Brain microvascular endothelial cell (primary cell): ENCODE results near the gene KCNJ15.

ENCODE experiments used
- DNase-seq: peaks from one replicate; pipeline ENCODE4 v3.0.0-alpha.2; 2020
- H3K27ac ChIP-seq: fragments of 250-450 bp; sonication (Bioruptor Pico); 2 replicates; pipeline ENCODE4 v1.5.1; 2020; ENCODE audit warnings: mild to moderate bottlenecking, moderate library complexity
- H3K27me3 ChIP-seq: fragments of 250-450 bp; sonication (Bioruptor Pico); replicated peaks from 2 replicates; pipeline ENCODE4 v1.5.1; 2020; ENCODE audit warnings: mild to moderate bottlenecking
- H3K36me3 ChIP-seq: fragments of 250-450 bp; sonication (Bioruptor Pico); replicated peaks from 2 replicates; pipeline ENCODE4 v1.5.1; 2020; ENCODE audit warnings: mild to moderate bottlenecking
- H3K4me3 ChIP-seq: 2 replicates; pipeline ENCODE4 v1.5.1; 2011; ENCODE audit warnings: low read depth, mild to moderate bottlenecking, control low read depth, low read length, moderate library complexity
- in situ Hi-C: cut with HindIII; loops from 2 replicates; pipeline ENCODE4 v1.10.0; 2017; ENCODE audit warnings: low sequenced_read_pairs, low pct_ligation_motif_present
- TF ChIP-seq, protein P1 (sequence below): IDR thresholded peaks from 2 replicates; pipeline ENCODE4 v1.5.1; 2011; ENCODE audit warnings: low read depth, mild to moderate bottlenecking, moderate library complexity, low read length, control low read depth, inconsistent platforms; ENCODE audit errors: missing control alignments

KCNJ15 gene

DNA sequence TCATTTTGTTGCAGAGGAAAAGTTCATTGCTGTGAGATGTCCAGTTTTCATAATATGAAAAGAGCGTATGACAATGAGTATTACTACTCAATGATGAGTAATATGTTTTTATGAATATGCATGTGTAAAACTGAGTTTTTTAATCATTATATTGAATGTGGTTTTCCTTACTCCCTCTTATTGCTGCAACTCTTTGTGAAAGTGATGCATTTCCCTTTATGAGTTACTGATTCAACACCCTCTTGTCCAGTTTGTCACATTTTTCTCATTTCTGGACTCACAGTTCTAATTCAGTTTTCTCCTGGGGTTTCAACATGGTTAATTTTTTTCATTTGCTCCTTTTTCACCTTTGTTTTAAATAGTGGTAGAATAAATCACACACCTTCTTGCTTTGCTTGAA, 35.2 kb upstream of the KCNJ15 start:
- in situ Hi-C loops = no loop called here
- Histone ChIP-seq H3K4me3 (no peak overlapping the region), H3K27me3 (no peaks in the 10 kb centered on the region), H3K36me3 (no peaks in the 10 kb centered on the region), H3K27ac (no peak overlapping the region)
- TF ChIP-seq, protein P1, sequence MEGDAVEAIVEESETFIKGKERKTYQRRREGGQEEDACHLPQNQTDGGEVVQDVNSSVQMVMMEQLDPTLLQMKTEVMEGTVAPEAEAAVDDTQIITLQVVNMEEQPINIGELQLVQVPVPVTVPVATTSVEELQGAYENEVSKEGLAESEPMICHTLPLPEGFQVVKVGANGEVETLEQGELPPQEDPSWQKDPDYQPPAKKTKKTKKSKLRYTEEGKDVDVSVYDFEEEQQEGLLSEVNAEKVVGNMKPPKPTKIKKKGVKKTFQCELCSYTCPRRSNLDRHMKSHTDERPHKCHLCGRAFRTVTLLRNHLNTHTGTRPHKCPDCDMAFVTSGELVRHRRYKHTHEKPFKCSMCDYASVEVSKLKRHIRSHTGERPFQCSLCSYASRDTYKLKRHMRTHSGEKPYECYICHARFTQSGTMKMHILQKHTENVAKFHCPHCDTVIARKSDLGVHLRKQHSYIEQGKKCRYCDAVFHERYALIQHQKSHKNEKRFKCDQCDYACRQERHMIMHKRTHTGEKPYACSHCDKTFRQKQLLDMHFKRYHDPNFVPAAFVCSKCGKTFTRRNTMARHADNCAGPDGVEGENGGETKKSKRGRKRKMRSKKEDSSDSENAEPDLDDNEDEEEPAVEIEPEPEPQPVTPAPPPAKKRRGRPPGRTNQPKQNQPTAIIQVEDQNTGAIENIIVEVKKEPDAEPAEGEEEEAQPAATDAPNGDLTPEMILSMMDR = no peak
- no peak for DNase-seq

DNA sequence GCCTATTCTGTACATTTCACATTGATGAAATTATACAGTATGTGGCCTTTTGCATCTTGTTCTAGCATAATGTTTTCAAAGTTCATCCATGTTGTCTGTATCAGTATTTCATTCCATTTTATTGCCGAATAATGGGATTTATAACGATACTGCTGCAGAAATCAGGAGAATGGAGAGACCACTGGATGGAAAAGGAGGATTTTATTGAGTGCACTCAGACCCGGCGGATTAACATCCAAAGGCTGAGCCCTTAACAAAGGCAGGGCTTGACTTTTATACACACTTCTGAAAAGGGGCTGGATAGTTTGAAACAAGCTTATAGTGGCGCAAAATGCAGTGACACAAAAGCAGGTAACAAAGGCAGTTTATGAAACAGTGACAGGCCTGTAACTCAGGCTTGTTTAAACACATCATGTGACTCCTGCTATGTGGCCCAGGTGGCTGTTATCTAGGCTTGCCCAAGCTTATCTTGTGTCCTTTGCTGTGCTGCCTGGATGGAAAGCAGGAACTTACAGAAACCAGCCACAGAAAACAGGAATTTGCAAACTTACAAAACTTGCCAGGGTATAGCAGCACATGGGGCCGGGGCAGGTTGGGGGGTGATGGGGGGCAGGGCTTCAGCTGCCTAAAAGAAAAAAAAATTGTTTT, 32.8 kb upstream of the KCNJ15 start:
- no peak overlapping the region for H3K4me3 ChIP-seq
- TF ChIP-seq, protein P1 = no peak
- DNase-seq = peak; percentile 18
- H3K27me3 ChIP-seq = no peaks in the 10 kb centered on the region
- H3K27ac ChIP-seq = no peak overlapping the region
- in situ Hi-C loops = no loop called here
- no peaks in the 10 kb centered on the region for H3K36me3 ChIP-seq

DNA sequence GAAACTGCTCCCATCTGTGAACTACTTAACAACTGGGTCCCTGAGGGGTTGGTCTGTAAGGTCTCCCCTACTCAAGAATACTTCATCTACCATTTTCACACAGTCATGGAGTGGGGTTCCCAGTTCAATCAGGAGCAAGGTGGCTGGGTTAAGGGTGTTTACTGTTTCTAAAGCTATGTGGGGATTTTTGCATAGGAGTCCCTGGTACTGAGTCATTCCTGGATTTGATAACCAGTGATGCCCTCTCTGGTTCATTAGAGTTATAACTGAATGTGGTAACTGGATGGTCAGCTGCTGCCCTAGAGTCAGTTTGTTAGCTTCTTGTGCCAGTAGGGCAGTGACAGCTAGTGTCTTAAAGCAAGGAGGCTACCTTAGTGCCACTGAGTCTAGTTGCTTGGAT, 29.4 kb upstream of the KCNJ15 start:
- no peaks in the 10 kb centered on the region for H3K36me3 ChIP-seq
- TF ChIP-seq, protein P1 = no peak
- DNase-seq = no peak
- H3K27me3 ChIP-seq = no peaks in the 10 kb centered on the region
- H3K4me3 ChIP-seq = no peak overlapping the region
- in situ Hi-C loops = no loop called here
- H3K27ac ChIP-seq = no peak overlapping the region

DNA sequence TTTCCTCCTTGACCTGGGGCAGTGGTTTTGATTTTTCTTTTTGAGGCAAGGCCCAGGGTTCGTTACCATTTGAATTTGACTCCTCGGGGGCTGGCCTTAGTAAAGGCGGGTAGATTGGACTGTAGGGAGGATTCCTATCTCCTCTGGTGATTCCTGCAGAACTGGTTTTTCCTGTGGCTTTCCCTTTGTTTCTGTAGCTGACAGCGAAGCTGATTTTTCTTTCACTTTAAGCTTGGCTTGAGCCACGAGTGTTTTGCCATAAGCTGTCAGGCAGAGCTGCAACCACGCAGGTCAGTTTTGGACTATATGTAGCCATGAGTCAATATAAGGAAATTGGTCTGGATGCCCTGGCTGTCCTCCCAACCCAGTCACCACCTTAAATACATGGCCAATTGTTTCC, 28.7 kb upstream of the KCNJ15 start:
- Histone ChIP-seq H3K27ac (no peak overlapping the region), H3K36me3 (no peaks in the 10 kb centered on the region), H3K27me3 (no peaks in the 10 kb centered on the region), H3K4me3 (no peak overlapping the region)
- no peak for DNase-seq
- TF ChIP-seq, protein P1 = no peak
- in situ Hi-C loops = no loop called here

DNA sequence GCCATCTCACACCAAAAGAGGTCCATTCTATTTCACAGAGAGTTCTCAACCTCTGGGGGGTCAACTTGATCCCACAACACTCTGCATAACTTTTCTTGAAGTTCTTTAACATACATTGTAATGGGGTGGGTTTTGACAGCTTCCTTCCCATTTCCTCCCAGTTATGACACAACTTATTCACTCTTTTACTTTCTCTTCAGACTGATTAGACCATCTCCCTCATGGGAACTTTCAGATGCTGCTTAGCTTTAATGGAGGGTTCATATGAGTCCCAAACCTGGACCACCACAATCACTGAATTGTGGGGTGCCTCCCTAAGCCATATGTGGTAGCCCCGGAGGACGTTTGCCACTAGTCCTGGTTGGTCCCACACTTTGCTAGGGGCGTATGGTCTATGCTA, 28.3 kb upstream of the KCNJ15 start:
- Histone ChIP-seq H3K36me3 (no peaks in the 10 kb centered on the region), H3K27me3 (no peaks in the 10 kb centered on the region), H3K4me3 (no peak overlapping the region), H3K27ac (no peak overlapping the region)
- TF ChIP-seq, protein P1 = no peak
- DNase-seq = no peak
- in situ Hi-C loops = no loop called here

DNA sequence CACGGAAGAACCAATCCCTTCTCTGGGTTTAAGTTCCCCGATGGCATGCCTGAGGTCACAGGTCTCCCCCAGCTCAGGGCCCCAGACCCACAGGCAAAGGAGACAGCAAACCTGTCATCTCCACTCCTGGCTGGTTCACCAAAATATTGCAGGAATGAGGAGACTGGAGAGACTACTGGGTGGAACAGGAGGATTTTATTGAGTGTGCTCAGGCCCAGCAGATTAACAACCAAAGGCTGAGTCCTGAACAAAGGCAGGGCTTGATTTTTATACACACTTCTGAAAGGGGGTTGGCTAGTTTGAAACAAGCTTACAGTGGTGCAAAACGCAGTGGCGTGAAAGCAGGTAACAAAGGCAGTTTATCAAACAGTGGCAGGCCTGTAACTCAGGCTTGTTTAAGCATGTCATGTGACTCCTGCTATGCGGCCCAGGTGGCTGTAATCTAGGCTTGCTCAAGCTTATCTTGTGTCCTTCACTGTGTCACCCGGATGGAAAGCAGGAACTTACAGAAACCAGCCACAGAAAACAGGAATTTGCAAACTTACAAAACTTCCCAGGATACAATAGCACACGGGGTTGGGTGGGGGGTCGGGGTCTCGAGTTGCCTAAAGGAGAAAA, 27.4 kb upstream of the KCNJ15 start:
- Histone ChIP-seq H3K4me3 (no peak overlapping the region), H3K27ac (no peak overlapping the region), H3K36me3 (no peaks in the 10 kb centered on the region), H3K27me3 (no peaks in the 10 kb centered on the region)
- in situ Hi-C loops = no loop called here
- DNase-seq = no peak
- TF ChIP-seq, protein P1 = no peak
